ENCODE measurements around the gene CADM3.

Gene CADM3

DNA sequence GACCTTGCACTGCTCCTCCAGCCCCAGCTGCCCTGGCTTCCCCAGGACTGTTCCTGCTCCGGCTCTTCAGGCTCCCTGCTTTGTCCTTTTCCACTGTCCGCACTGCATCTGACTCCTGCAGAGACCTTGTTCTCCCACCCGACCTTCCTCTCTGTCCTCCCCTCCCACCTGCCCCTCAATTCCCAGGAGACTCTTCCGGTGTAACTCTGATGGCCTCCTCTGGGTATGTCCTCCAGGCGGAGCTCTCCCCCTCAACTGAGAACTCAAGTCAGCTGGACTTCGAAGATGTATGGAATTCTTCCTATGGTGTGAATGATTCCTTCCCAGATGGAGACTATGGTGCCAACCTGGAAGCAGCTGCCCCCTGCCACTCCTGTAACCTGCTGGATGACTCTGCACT is 33.8 kb downstream of the CADM3 start:
- Histone ChIP-seq H3K4me3 (ENCODE audit: control insufficient read depth in 1 of 7, extremely low read depth in 1 of 7, insufficient read depth in 4 of 7, low read depth in 2 of 7, low read length in 6 of 7) (no peak overlapping the region), H3K27me3 (replicated peaks in 2 of 5; ENCODE audit: control insufficient read depth in 4 of 5, insufficient read depth in 5 of 5, low read length in 4 of 5) (peaks cover 3 to 19% (median 5%) of the 10 kb centered on the region in 5 experiments), H3K36me3 (ENCODE audit: control insufficient read depth in 4 of 4, insufficient read depth in 4 of 4, low read length in 3 of 4) (no peaks in the 10 kb centered on the region), H3K9me3 (ENCODE audit: control extremely low read depth in 1 of 5, control insufficient read depth in 4 of 5, insufficient read depth in 2 of 5, low read depth in 1 of 5, low read length in 4 of 5) (no peaks in the 10 kb centered on the region), H3K27ac (ENCODE audit: insufficient read depth in 1 of 2, low read depth in 1 of 2, low read length in 2 of 2, poor library complexity in 1 of 2, severe bottlenecking in 2 of 2) (no peak overlapping the region), H3K4me1 (ENCODE audit: control extremely low read depth in 1 of 4, control insufficient read depth in 4 of 4, insufficient read depth in 4 of 4, low read length in 3 of 4) (peaks cover 0 to 52% (median 36%) of the 10 kb centered on the region in 4 experiments)
- ChIA-PET CTCF (interaction anchor here (0.6 to 18.1 kb wide), 4 partner anchors 6 to 42 kb away, joined by 3 to 230 read pairs (median 104); no protein-coding TSS in a partner anchor), POLR2A (interaction anchor here (0.7 kb wide), 1 partner anchor 119 kb away, joined by 3 read pairs; no protein-coding TSS in a partner anchor)
- DNase-seq: no peak
- WGBS (ENCODE audit: insufficient coverage): 98% methylated on average over 6 of the region's 6 CpGs

GRCh38 chr1:159206110-159206509 is 34.7 kb downstream of the CADM3 start:
- CTCF ChIA-PET: interaction anchor here (0.6 to 18.1 kb wide), 7 partner anchors 7 to 688 kb away, joined by 3 to 230 read pairs (median 4); no protein-coding TSS in a partner anchor

DNA sequence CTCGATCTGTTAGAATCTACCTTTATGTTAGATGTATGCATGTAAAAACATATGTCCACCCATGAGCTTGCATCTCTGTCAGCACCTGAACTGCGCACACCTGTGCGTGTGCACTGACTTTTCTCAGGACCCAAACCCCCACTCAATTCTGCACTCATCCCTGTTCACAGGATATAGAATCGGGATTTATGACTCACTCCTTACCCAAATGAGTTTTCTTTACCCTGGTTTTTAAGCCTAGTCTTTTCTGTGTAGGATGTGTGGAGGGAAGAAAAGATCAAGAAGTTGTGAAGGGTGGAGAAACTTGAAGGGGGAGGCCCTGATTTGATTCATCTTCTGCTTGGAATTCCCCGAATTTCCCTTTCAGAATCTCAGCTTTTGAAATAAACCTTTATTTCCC is 35.7 kb downstream of the CADM3 start:
- H3K4me3 ChIP-seq (ENCODE audit: control insufficient read depth in 1 of 7, extremely low read depth in 1 of 7, insufficient read depth in 4 of 7, low read depth in 2 of 7, low read length in 6 of 7): no peak overlapping the region
- no peak overlapping the region for H3K27ac ChIP-seq (ENCODE audit: insufficient read depth in 1 of 2, low read depth in 1 of 2, low read length in 2 of 2, poor library complexity in 1 of 2, severe bottlenecking in 2 of 2)
- H3K36me3 ChIP-seq (ENCODE audit: control insufficient read depth in 4 of 4, insufficient read depth in 4 of 4, low read length in 3 of 4): no peaks in the 10 kb centered on the region
- H3K4me1 ChIP-seq (ENCODE audit: control extremely low read depth in 1 of 4, control insufficient read depth in 4 of 4, insufficient read depth in 4 of 4, low read length in 3 of 4): peaks cover 0 to 38% (median 18%) of the 10 kb centered on the region in 4 experiments
- DNase-seq: no peak
- H3K9me3 ChIP-seq (ENCODE audit: control extremely low read depth in 1 of 5, control insufficient read depth in 4 of 5, insufficient read depth in 2 of 5, low read depth in 1 of 5, low read length in 4 of 5): no peaks in the 10 kb centered on the region
- H3K27me3 ChIP-seq (replicated peaks in 2 of 5; ENCODE audit: control insufficient read depth in 4 of 5, insufficient read depth in 5 of 5, low read length in 4 of 5): peaks cover 3 to 19% (median 6%) of the 10 kb centered on the region in 5 experiments
- ChIA-PET CTCF (interaction anchor here (1.0 to 18.1 kb wide), 6 partner anchors 8 to 75 kb away, joined by 3 to 230 read pairs (median 4); no protein-coding TSS in a partner anchor), POLR2A (no interaction called here)
- WGBS (ENCODE audit: insufficient coverage): 100% methylated on average over 1 of the region's 5 CpGs

More at GRCh38 chr1:159206110-159206509, 34.7 kb downstream of the CADM3 start:
- Histone ChIP-seq H3K36me3 (ENCODE audit: control insufficient read depth in 4 of 4, insufficient read depth in 4 of 4, low read length in 3 of 4) (no peaks in the 10 kb centered on the region), H3K4me1 (ENCODE audit: control extremely low read depth in 1 of 4, control insufficient read depth in 4 of 4, insufficient read depth in 4 of 4, low read length in 3 of 4) (peaks cover 0 to 45% (median 28%) of the 10 kb centered on the region in 4 experiments), H3K9me3 (ENCODE audit: control extremely low read depth in 1 of 5, control insufficient read depth in 4 of 5, insufficient read depth in 2 of 5, low read depth in 1 of 5, low read length in 4 of 5) (no peaks in the 10 kb centered on the region), H3K27ac (ENCODE audit: insufficient read depth in 1 of 2, low read depth in 1 of 2, low read length in 2 of 2, poor library complexity in 1 of 2, severe bottlenecking in 2 of 2) (no peak overlapping the region), H3K4me3 (ENCODE audit: control insufficient read depth in 1 of 7, extremely low read depth in 1 of 7, insufficient read depth in 4 of 7, low read depth in 2 of 7, low read length in 6 of 7) (no peak overlapping the region), H3K27me3 (replicated peaks in 2 of 5; ENCODE audit: control insufficient read depth in 4 of 5, insufficient read depth in 5 of 5, low read length in 4 of 5) (peaks cover 3 to 19% (median 5%) of the 10 kb centered on the region in 5 experiments)
- POLR2A ChIA-PET: no interaction called here
- 100% methylated on average over 3 of the region's 4 CpGs for WGBS (ENCODE audit: insufficient coverage)
- DNase-seq: no peak

DNA sequence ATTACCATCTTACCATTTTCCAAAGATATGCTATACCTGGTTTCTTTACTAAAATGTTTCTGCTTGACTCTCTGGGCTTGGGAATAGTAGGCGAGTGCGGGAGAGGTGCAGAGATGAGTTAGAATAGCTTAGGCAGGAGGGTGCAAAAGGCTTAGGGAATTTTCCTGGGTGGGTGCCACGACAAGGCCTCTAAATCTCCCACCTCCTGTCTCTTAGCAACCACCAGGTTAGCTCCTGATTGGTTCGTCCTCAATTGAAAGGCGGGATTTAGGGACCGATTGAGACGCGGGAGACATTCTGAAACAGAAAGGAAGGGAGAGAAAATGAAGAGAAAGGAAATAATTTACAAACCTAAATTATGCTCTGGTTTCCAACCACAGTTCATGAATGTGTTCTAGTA is 36.4 kb downstream of the CADM3 start:
- H3K27ac ChIP-seq (ENCODE audit: insufficient read depth in 1 of 2, low read depth in 1 of 2, low read length in 2 of 2, poor library complexity in 1 of 2, severe bottlenecking in 2 of 2): no peak overlapping the region
- ChIA-PET CTCF (interaction anchor here (1.0 to 18.1 kb wide), 4 partner anchors 9 to 50 kb away, joined by 3 to 230 read pairs (median 102); no protein-coding TSS in a partner anchor), POLR2A (no interaction called here)
- no peaks in the 10 kb centered on the region for H3K9me3 ChIP-seq (ENCODE audit: control extremely low read depth in 1 of 5, control insufficient read depth in 4 of 5, insufficient read depth in 2 of 5, low read depth in 1 of 5, low read length in 4 of 5)
- no peak overlapping the region for H3K4me3 ChIP-seq (ENCODE audit: control insufficient read depth in 1 of 7, extremely low read depth in 1 of 7, insufficient read depth in 4 of 7, low read depth in 2 of 7, low read length in 6 of 7)
- WGBS (ENCODE audit: insufficient coverage): no CpG with 5 or more reads among the region's 8 CpGs
- DNase-seq: no peak
- H3K27me3 ChIP-seq (replicated peaks in 2 of 5; ENCODE audit: control insufficient read depth in 4 of 5, insufficient read depth in 5 of 5, low read length in 4 of 5): peaks cover 3 to 19% (median 6%) of the 10 kb centered on the region in 5 experiments
- H3K36me3 ChIP-seq (ENCODE audit: control insufficient read depth in 4 of 4, insufficient read depth in 4 of 4, low read length in 3 of 4): no peaks in the 10 kb centered on the region
- H3K4me1 ChIP-seq (ENCODE audit: control extremely low read depth in 1 of 4, control insufficient read depth in 4 of 4, insufficient read depth in 4 of 4, low read length in 3 of 4): peaks cover 0 to 31% (median 13%) of the 10 kb centered on the region in 4 experiments

DNA sequence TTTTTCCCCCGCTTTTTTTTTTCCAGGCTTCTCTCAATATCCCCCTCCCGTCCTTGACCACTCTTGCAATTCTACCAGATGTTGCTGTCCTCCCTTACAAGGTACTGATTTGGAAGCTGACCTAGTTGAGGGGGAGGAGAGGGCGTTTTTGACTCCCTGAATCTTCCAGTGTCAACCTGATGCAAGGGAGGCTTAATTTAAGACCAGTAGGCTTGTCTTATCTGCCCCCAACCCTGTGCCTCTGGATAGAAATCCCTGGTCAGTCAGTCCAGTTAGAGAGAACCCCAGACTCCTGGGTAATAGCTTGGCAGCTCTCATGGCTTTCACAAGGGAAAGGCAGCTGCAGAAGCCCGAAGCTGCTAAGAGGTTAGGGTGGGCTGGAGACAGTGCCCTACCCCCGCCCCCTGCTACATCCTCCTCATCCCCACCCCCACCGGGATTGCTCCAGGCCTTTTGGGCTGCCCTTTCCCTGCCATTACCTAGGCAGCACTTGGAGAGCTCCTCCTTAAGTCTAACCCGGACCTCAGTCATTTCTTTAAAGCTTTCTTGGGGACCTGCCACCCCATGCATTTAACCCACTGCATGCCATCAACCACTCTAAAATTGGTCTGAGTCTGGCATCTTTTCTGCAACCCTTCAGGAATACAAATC is 36.9 kb downstream of the CADM3 start:
- POLR2A ChIA-PET: no interaction called here
- peaks cover 3 to 19% (median 6%) of the 10 kb centered on the region in 5 experiments for H3K27me3 ChIP-seq (replicated peaks in 2 of 5; ENCODE audit: control insufficient read depth in 4 of 5, insufficient read depth in 5 of 5, low read length in 4 of 5)
- no peak overlapping the region for H3K4me3 ChIP-seq (ENCODE audit: control insufficient read depth in 1 of 7, extremely low read depth in 1 of 7, insufficient read depth in 4 of 7, low read depth in 2 of 7, low read length in 6 of 7)
- no peaks in the 10 kb centered on the region for H3K36me3 ChIP-seq (ENCODE audit: control insufficient read depth in 4 of 4, insufficient read depth in 4 of 4, low read length in 3 of 4)
- CTCF ChIA-PET: interaction anchor here (0.9 to 18.1 kb wide), 5 partner anchors 9 to 51 kb away, joined by 3 to 230 read pairs (median 5); no protein-coding TSS in a partner anchor
- peaks cover 0 to 27% (median 11%) of the 10 kb centered on the region in 4 experiments for H3K4me1 ChIP-seq (ENCODE audit: control extremely low read depth in 1 of 4, control insufficient read depth in 4 of 4, insufficient read depth in 4 of 4, low read length in 3 of 4)
- H3K9me3 ChIP-seq (ENCODE audit: control extremely low read depth in 1 of 5, control insufficient read depth in 4 of 5, insufficient read depth in 2 of 5, low read depth in 1 of 5, low read length in 4 of 5): peaks cover 0 to 1% (median 0%) of the 10 kb centered on the region in 5 experiments
- WGBS (ENCODE audit: insufficient coverage): 53% methylated on average over 4 of the region's 7 CpGs
- H3K27ac ChIP-seq (ENCODE audit: insufficient read depth in 1 of 2, low read depth in 1 of 2, low read length in 2 of 2, poor library complexity in 1 of 2, severe bottlenecking in 2 of 2): no peak overlapping the region
- peak in 1 of 3 donors; percentile 25 for DNase-seq

DNA sequence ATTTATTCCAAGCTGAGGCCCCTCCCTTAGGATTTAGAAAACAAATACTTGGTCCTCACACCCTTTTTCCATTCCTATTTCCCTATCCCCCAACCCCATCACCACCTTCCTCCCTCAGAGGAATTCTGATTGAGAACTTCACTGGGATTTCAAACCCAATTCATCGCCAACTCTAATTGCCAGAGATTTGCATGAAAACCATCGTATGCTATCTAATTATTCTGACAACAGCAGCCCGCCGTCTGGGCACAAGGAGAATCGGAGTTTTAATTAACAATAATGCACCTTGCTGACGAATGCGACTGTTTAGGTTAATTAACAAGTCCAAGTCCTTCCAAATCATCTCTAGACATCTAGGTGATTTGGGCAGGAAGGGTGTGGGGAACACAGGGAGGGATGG is 37.6 kb downstream of the CADM3 start:
- ChIA-PET CTCF (interaction anchor here (0.6 to 18.1 kb wide), 7 partner anchors 8 to 112 kb away, joined by 3 to 230 read pairs (median 3); no protein-coding TSS in a partner anchor), POLR2A (no interaction called here)
- Histone ChIP-seq H3K9me3 (ENCODE audit: control extremely low read depth in 1 of 5, control insufficient read depth in 4 of 5, insufficient read depth in 2 of 5, low read depth in 1 of 5, low read length in 4 of 5) (peaks cover 0 to 4% (median 0%) of the 10 kb centered on the region in 5 experiments), H3K27me3 (replicated peaks in 2 of 5; ENCODE audit: control insufficient read depth in 4 of 5, insufficient read depth in 5 of 5, low read length in 4 of 5) (peaks cover 3 to 19% (median 6%) of the 10 kb centered on the region in 5 experiments), H3K4me3 (ENCODE audit: control insufficient read depth in 1 of 7, extremely low read depth in 1 of 7, insufficient read depth in 4 of 7, low read depth in 2 of 7, low read length in 6 of 7) (no peak overlapping the region), H3K36me3 (ENCODE audit: control insufficient read depth in 4 of 4, insufficient read depth in 4 of 4, low read length in 3 of 4) (no peaks in the 10 kb centered on the region), H3K4me1 (ENCODE audit: control extremely low read depth in 1 of 4, control insufficient read depth in 4 of 4, insufficient read depth in 4 of 4, low read length in 3 of 4) (peaks cover 0 to 20% (median 8%) of the 10 kb centered on the region in 4 experiments), H3K27ac (ENCODE audit: insufficient read depth in 1 of 2, low read depth in 1 of 2, low read length in 2 of 2, poor library complexity in 1 of 2, severe bottlenecking in 2 of 2) (no peak overlapping the region)
- 94% methylated on average over 5 of the region's 7 CpGs for WGBS (ENCODE audit: insufficient coverage)
- DNase-seq: no peak
